Trophoblast cell (in vitro differentiated cells and primary cell): ENCODE measurements around the gene CCR9.
A peak's percentile ranks its signal among the peaks of the same experiment; 100 is the strongest.

Experiments used
- DNase-seq, 2 donors: peaks; one replicate each; pipeline ENCODE4 v3.0.0-alpha.2; 2016
- H2AFZ ChIP-seq: 2 replicates; pipeline ENCODE4 v1.6.1; 2013; ENCODE audit warnings: low read length, moderate library complexity, mild to moderate bottlenecking; ENCODE audit not compliant: insufficient read depth, poor library complexity
- H2AK5ac ChIP-seq: 2 replicates; pipeline ENCODE4 v1.6.1; 2013; ENCODE audit warnings: mild to moderate bottlenecking, low read length
- H2BK120ac ChIP-seq: 2 replicates; pipeline ENCODE4 v1.6.1; 2013; ENCODE audit warnings: low read length, mild to moderate bottlenecking, moderate library complexity; ENCODE audit not compliant: insufficient read depth, poor library complexity
- H2BK12ac ChIP-seq: 2 replicates; pipeline ENCODE4 v1.6.1; 2013; ENCODE audit warnings: mild to moderate bottlenecking, low read length, moderate library complexity
- H2BK5ac ChIP-seq: 2 replicates; pipeline ENCODE4 v1.6.1; 2013; ENCODE audit warnings: low read length, low read depth, moderate library complexity, mild to moderate bottlenecking; ENCODE audit not compliant: poor library complexity
- H3K14ac ChIP-seq: 2 replicates; pipeline ENCODE4 v1.6.1; 2013; ENCODE audit warnings: mild to moderate bottlenecking, low read length
- H3K18ac ChIP-seq: 2 replicates; pipeline ENCODE4 v1.6.1; 2013; ENCODE audit warnings: mild to moderate bottlenecking, low read length
- H3K23ac ChIP-seq: 2 replicates; pipeline ENCODE4 v1.6.1; 2013; ENCODE audit warnings: low read length
- H3K27ac ChIP-seq: 2 replicates; pipeline ENCODE4 v1.5.1; 2013; ENCODE audit warnings: low read depth, mild to moderate bottlenecking, inconsistent platforms, low read length, moderate library complexity
- H3K27me3 ChIP-seq: 2 replicates; pipeline ENCODE4 v1.6.1; 2013; ENCODE audit warnings: inconsistent platforms, mild to moderate bottlenecking, low read length, moderate library complexity; ENCODE audit not compliant: insufficient read depth
- H3K36me3 ChIP-seq, 2 experiments: 1 replicate in 1 of 2; 2 replicates in 1 of 2; pipeline ENCODE4 v1.6.1; 2013; ENCODE audit warnings: low read length in 2 of 2, mild to moderate bottlenecking in 2 of 2, moderate library complexity in 1 of 2; ENCODE audit not compliant: insufficient read depth in 2 of 2, control insufficient read depth in 1 of 2
- H3K4ac ChIP-seq: 2 replicates; pipeline ENCODE4 v1.6.1; 2013; ENCODE audit warnings: low read depth, mild to moderate bottlenecking, low read length, moderate library complexity
- H3K4me1 ChIP-seq, 2 experiments: 1 replicate in 1 of 2; 2 replicates in 1 of 2; pipeline ENCODE4 v1.6.1; 2013; ENCODE audit warnings: low read length in 2 of 2, mild to moderate bottlenecking in 2 of 2, moderate library complexity in 1 of 2; ENCODE audit not compliant: insufficient read depth in 2 of 2, control insufficient read depth in 1 of 2
- H3K4me2 ChIP-seq: 2 replicates; pipeline ENCODE4 v1.6.1; 2013; ENCODE audit warnings: inconsistent platforms, mild to moderate bottlenecking, low read length, moderate library complexity
- H3K4me3 ChIP-seq: 2 replicates; pipeline ENCODE4 v1.5.1; 2013; ENCODE audit warnings: mild to moderate bottlenecking, low read depth, low read length, inconsistent platforms
- H3K79me1 ChIP-seq: one replicate; pipeline ENCODE4 v1.6.1; 2013; ENCODE audit warnings: low read length
- H3K79me2 ChIP-seq: 2 replicates; pipeline ENCODE4 v1.6.1; 2013; ENCODE audit warnings: low read length, mild to moderate bottlenecking; ENCODE audit not compliant: control insufficient read depth, insufficient read depth, poor library complexity
- H3K9ac ChIP-seq: 2 replicates; pipeline ENCODE4 v1.6.1; 2013; ENCODE audit warnings: mild to moderate bottlenecking, low read length
- H3K9me3 ChIP-seq: 2 replicates; pipeline ENCODE4 v1.6.1; 2013; ENCODE audit warnings: low read depth, mild to moderate bottlenecking, control low read depth, inconsistent platforms, low read length; ENCODE audit not compliant: insufficient read depth
- H4K12ac ChIP-seq: 2 replicates; pipeline ENCODE4 v1.6.1; 2013; ENCODE audit warnings: low read depth, mild to moderate bottlenecking, low read length, moderate library complexity
- H4K8ac ChIP-seq: 2 replicates; pipeline ENCODE4 v1.6.1; 2013; ENCODE audit warnings: low read depth, mild to moderate bottlenecking, low read length, moderate library complexity
- H4K91ac ChIP-seq: one replicate; pipeline ENCODE4 v1.6.1; 2013; ENCODE audit warnings: low read depth, mild to moderate bottlenecking, low read length, moderate library complexity
- WGBS: extraction: QIAGEN DNeasy Blood & Tissue Kit; methylation state at CpG from one replicate; pipeline ENCODE4 v1.1.7; 2013; ENCODE audit warnings: missing lambda C conversion rate; ENCODE audit not compliant: insufficient read length, insufficient coverage; ENCODE audit errors: extremely low coverage; 5-methylcytosine and 5-hydroxymethylcytosine counted together

The CCR9 gene

GRCh38 chr3:45938043-45938435 lies 51.7 kb downstream of the CCR9 start:
- peaks cover 2 to 7% of the 10 kb centered on the region in 2 experiments for H3K36me3 ChIP-seq
- no peak overlapping the region for H2AFZ ChIP-seq
- H3K4me3 ChIP-seq = no peak overlapping the region
- H4K12ac ChIP-seq = no peak overlapping the region
- no peak overlapping the region for H2BK120ac ChIP-seq
- no peak overlapping the region for H3K9ac ChIP-seq
- H3K4ac ChIP-seq = no peak overlapping the region
- no peak overlapping the region for H2BK5ac ChIP-seq
- no peak overlapping the region for H3K27ac ChIP-seq
- no peaks in the 10 kb centered on the region for H3K27me3 ChIP-seq
- H2BK12ac ChIP-seq = no peak overlapping the region
- H3K79me1 ChIP-seq = peaks cover 28% of the 10 kb centered on the region
- H4K8ac ChIP-seq = no peak overlapping the region
- H3K23ac ChIP-seq = no peak overlapping the region
- no CpG with 5 or more reads among the region's 4 CpGs for WGBS
- DNase-seq = no peak
- peaks cover 2% of the 10 kb centered on the region for H3K79me2 ChIP-seq
- peaks cover 3% of the 10 kb centered on the region for H3K9me3 ChIP-seq
- no peak overlapping the region for H2AK5ac ChIP-seq
- H3K14ac ChIP-seq = no peak overlapping the region
- peaks cover 21 to 28% of the 10 kb centered on the region in 2 experiments for H3K4me1 ChIP-seq
- no peak overlapping the region for H3K18ac ChIP-seq
- no peak overlapping the region for H3K4me2 ChIP-seq
- H4K91ac ChIP-seq = no peak overlapping the region

- H2AK5ac ChIP-seq = no peak overlapping the region
- peaks cover 2% of the 10 kb centered on the region for H3K79me2 ChIP-seq
- H2BK5ac ChIP-seq = peak overlapping the region; percentile 38
- WGBS = no CpG with 5 or more reads among the region's 4 CpGs
- peaks cover 31% of the 10 kb centered on the region for H3K79me1 ChIP-seq
- peaks cover 3% of the 10 kb centered on the region for H3K9me3 ChIP-seq
- H4K8ac ChIP-seq = peak overlapping the region; percentile 5
- no peak overlapping the region for H3K4ac ChIP-seq
- H3K14ac ChIP-seq = peak overlapping the region; percentile 80
- no peak overlapping the region for H3K4me3 ChIP-seq
- H3K4me2 ChIP-seq = no peak overlapping the region
- no peaks in the 10 kb centered on the region for H3K27me3 ChIP-seq
- H3K9ac ChIP-seq = no peak overlapping the region
- no peak overlapping the region for H2AFZ ChIP-seq
- H4K91ac ChIP-seq = peak overlapping the region; percentile 95
- DNase-seq = peak; percentile 90 to 94
- peaks cover 23 to 30% of the 10 kb centered on the region in 2 experiments for H3K4me1 ChIP-seq
- no peak overlapping the region for H4K12ac ChIP-seq
- no peak overlapping the region for H2BK12ac ChIP-seq
- peak overlapping the region; percentile 87 for H3K27ac ChIP-seq
- peak overlapping the region; percentile 12 for H2BK120ac ChIP-seq
- no peak overlapping the region for H3K23ac ChIP-seq
- H3K18ac ChIP-seq = peak overlapping the region; percentile 1
- peaks cover 2 to 7% of the 10 kb centered on the region in 2 experiments for H3K36me3 ChIP-seq
These were observed 52.5 kb downstream of the CCR9 start for GRCh38 chr3:45938864-45939263.

DNA sequence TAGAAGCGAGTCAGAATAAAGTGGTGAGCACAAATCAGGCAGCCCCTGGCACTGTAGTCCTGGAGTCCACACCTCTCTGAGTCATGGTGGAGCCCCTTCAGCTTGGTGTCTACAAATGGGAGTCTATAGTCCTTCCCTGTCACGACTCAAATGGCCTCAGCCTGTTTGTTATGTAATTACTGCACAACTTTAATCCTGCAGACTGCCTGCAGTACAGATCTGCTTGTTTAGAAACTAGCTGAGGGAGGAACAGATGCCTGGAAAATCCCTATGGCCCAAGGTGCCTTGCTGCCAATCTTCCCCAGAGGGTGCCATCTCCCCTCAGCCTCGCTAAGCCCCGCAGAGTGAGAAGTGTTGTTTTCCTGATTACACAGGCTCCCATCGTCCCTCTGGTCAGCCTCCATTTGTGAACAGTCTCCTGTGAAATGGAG lies 53.0 kb downstream of the CCR9 start:
- WGBS = no CpG with 5 or more reads among the region's 5 CpGs
- peaks cover 31% of the 10 kb centered on the region for H3K79me1 ChIP-seq
- no peak overlapping the region for H2AFZ ChIP-seq

DNA sequence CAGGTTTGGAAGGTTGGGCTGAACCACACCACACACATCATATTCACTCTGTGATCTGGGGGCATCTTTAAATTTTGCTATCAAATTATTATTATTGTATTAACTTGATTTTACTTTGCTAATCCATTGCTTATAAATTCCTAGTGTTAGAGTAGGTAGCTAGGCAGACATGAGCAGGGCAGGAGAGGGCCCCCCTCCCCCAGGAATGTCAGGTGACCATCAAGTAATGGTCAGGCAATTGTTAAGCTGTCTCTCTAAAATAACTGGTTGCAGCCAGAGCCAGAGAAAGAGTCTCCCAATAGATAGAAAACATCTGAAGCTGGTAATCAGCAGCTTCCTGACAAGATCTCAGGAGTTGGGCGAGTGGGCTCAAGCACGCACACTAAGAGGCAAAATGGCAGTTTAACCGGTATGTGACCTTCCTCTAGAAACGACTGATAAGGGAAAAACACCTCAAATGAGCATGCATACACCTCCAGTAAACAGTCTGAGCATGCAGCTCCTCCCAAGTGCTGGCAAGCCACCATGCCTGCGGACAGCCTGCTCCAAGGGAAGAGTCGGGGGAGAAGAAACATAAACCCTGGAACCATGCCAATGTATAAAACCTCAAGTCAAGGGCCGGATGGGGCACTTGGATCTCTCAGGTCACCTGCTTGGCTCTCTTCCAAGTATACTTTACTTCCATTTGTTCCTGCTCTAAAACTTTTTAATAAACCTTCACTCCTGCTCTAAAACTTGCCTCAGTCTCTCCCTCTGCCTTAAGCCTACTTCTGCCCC lies 53.8 kb downstream of the CCR9 start:
- Histone ChIP-seq H2AFZ (peak overlapping the region; percentile 47), H4K8ac (peak overlapping the region; percentile 80), H2BK120ac (peak overlapping the region; percentile 96), H2AK5ac (peak overlapping the region; percentile 81), H3K9ac (no peak overlapping the region), H3K27ac (peak overlapping the region; percentile 87), H3K36me3 (peaks cover 2 to 7% of the 10 kb centered on the region in 2 experiments), H2BK12ac (peak overlapping the region; percentile 61), H4K12ac (no peak overlapping the region), H3K4ac (peak overlapping the region; percentile 78), H3K9me3 (peaks cover 3% of the 10 kb centered on the region), H3K79me1 (peaks cover 31% of the 10 kb centered on the region), H3K18ac (peak overlapping the region; percentile 88), H3K23ac (no peak overlapping the region), H4K91ac (peak overlapping the region; percentile 95), H3K14ac (peak overlapping the region; percentile 94), H2BK5ac (peak overlapping the region; percentile 38), H3K4me1 (peaks cover 23 to 30% of the 10 kb centered on the region in 2 experiments), H3K4me3 (no peak overlapping the region), H3K27me3 (no peaks in the 10 kb centered on the region), H3K79me2 (peaks cover 2% of the 10 kb centered on the region), H3K4me2 (no peak overlapping the region)
- no CpG with 5 or more reads among the region's 7 CpGs for WGBS
- peak; percentile 92 to 95 for DNase-seq

More for the DNA sequence above, 53.0 kb downstream of the CCR9 start:
- peak in 1 of 2 donors; percentile 16 for DNase-seq
- Histone ChIP-seq H2BK12ac (peak overlapping the region; percentile 61), H3K4me1 (peaks cover 23 to 30% of the 10 kb centered on the region in 2 experiments), H4K8ac (peak overlapping the region; percentile 5), H3K4me2 (no peak overlapping the region), H3K27ac (peak overlapping the region; percentile 87), H3K18ac (peak overlapping the region; percentile 1), H3K14ac (peak overlapping the region; percentile 80), H3K23ac (no peak overlapping the region), H3K9ac (no peak overlapping the region), H3K4me3 (no peak overlapping the region), H3K9me3 (peaks cover 3% of the 10 kb centered on the region), H3K79me2 (peaks cover 2% of the 10 kb centered on the region), H3K27me3 (no peaks in the 10 kb centered on the region), H3K36me3 (peaks cover 2 to 7% of the 10 kb centered on the region in 2 experiments), H4K91ac (peak overlapping the region; percentile 95), H3K4ac (no peak overlapping the region), H4K12ac (no peak overlapping the region), H2BK5ac (peak overlapping the region; percentile 38), H2AK5ac (peak overlapping the region; percentile 45), H2BK120ac (peak overlapping the region; percentile 12)
